DMS153 (cell line): ENCODE data around the gene SLAMF6.
"Not testable (repeated sequence)": the region's sequence is repeated elsewhere in the genome, so short reads cannot be mapped to it uniquely, and the experiment has no call there.

Source experiments
- DNase-seq: peaks from one replicate; lab custom pipeline; 2025; lab: John Stamatoyannopoulos, UW

Gene SLAMF6

GRCh38 chr1:160504651-160505050, 18.4 kb downstream of the SLAMF6 start:
- no peak for DNase-seq

GRCh38 chr1:160503087-160503486, 20.0 kb downstream of the SLAMF6 start:
- no peak for DNase-seq

- DNase-seq: no peak
These were observed 22.6 kb downstream of the SLAMF6 start for GRCh38 chr1:160500321-160500990.

GRCh38 chr1:160499631-160500030, 23.4 kb downstream of the SLAMF6 start:
- DNase-seq: no peak

GRCh38 chr1:160498301-160499065, 24.6 kb downstream of the SLAMF6 start:
- DNase-seq: not testable (repeated sequence)

GRCh38 chr1:160496334-160496733, 26.7 kb downstream of the SLAMF6 start:
- DNase-seq: no peak

- DNase-seq: no peak
These were observed 28.4 kb downstream of the SLAMF6 start for GRCh38 chr1:160494620-160495019.

- no peak for DNase-seq
These were observed 30.4 kb downstream of the SLAMF6 start for GRCh38 chr1:160492617-160493016.

- no peak for DNase-seq
These were observed 31.1 kb downstream of the SLAMF6 start for GRCh38 chr1:160491981-160492380.

GRCh38 chr1:160491017-160491416, 32.0 kb downstream of the SLAMF6 start:
- no peak for DNase-seq

GRCh38 chr1:160489513-160490261, 33.4 kb downstream of the SLAMF6 start:
- no peak for DNase-seq

GRCh38 chr1:160488347-160489058, 34.6 kb downstream of the SLAMF6 start:
- DNase-seq: no peak

GRCh38 chr1:160486453-160486852, 36.6 kb downstream of the SLAMF6 start:
- DNase-seq: no peak

- DNase-seq: no peak
These were observed 39.4 kb downstream of the SLAMF6 start for GRCh38 chr1:160483505-160484185.

GRCh38 chr1:160481979-160482596, 41.0 kb downstream of the SLAMF6 start:
- DNase-seq: no peak

- not testable (repeated sequence) for DNase-seq
These were observed 42.3 kb downstream of the SLAMF6 start for GRCh38 chr1:160480781-160481180.

GRCh38 chr1:160479091-160479490, 44.0 kb downstream of the SLAMF6 start:
- DNase-seq: not testable (repeated sequence)

GRCh38 chr1:160474392-160475242, 48.4 kb downstream of the SLAMF6 start:
- no peak for DNase-seq

- DNase-seq: no peak
These were observed 50.9 kb downstream of the SLAMF6 start for GRCh38 chr1:160472112-160472511.

GRCh38 chr1:160471253-160471652, 51.8 kb downstream of the SLAMF6 start:
- no peak for DNase-seq
